Progenitor cell of endocrine pancreas (in vitro differentiated cells): ENCODE results near the gene SLC51A. TPM values are rescaled to one million over a fixed set of nuclear protein-coding genes. Genes with fewer than 3 reads are reported as not detected.

Experiments
- DNase-seq: peaks from one replicate; pipeline ENCODE4 v3.0.0; 2021; ENCODE audit warnings: low spot score; ENCODE audit not compliant: unreplicated experiment
- H3K27ac Mint-ChIP-seq: 2 replicates; pipeline ENCODE4 v1.8.0; 2021; ENCODE audit warnings: mild to moderate bottlenecking, moderate library complexity, mixed read lengths
- H3K27me3 Mint-ChIP-seq: 2 replicates; pipeline ENCODE4 v1.8.0; 2021; ENCODE audit warnings: mixed read lengths
- H3K36me3 Mint-ChIP-seq: 2 replicates; pipeline ENCODE4 v1.8.0; 2022; ENCODE audit warnings: mixed read lengths; ENCODE audit not compliant: insufficient read depth
- H3K4me1 Mint-ChIP-seq: 2 replicates; pipeline ENCODE4 v1.8.0; 2021; ENCODE audit warnings: low read depth, mixed read lengths
- H3K4me3 Mint-ChIP-seq: 2 replicates; pipeline ENCODE4 v1.8.0; 2021; ENCODE audit warnings: low read depth, mild to moderate bottlenecking, moderate library complexity, mixed read lengths
- H3K9me3 Mint-ChIP-seq: 2 replicates; pipeline ENCODE4 v1.8.0; 2021; ENCODE audit warnings: low read depth, mixed read lengths
- total RNA-seq: library from RNA; stranded (reverse); gene quantifications from 2 replicates; pipeline ENCODE4 v1.2.1, GENCODE V29; 2021
- TF ChIP-seq, protein P1 (sequence below): fragments of 200-600 bp; sonication (generic); IDR thresholded peaks from one replicate; pipeline ENCODE4 v1.5.0; 2021; ENCODE audit warnings: antibody characterized with exemption, mild to moderate bottlenecking; ENCODE audit not compliant: unreplicated experiment

Gene SLC51A
- total RNA-seq, 1 donor from 2014 or later, result 0.34 TPM

- no peaks in the 10 kb centered on the region for H3K4me1 Mint-ChIP-seq
- H3K4me3 Mint-ChIP-seq, result no peak overlapping the region
- no peak for DNase-seq
- H3K27ac Mint-ChIP-seq, result no peak overlapping the region
- H3K27me3 Mint-ChIP-seq, result no peaks in the 10 kb centered on the region
- H3K9me3 Mint-ChIP-seq, result no peaks in the 10 kb centered on the region
- no peaks in the 10 kb centered on the region for H3K36me3 Mint-ChIP-seq
- TF ChIP-seq, protein P1, sequence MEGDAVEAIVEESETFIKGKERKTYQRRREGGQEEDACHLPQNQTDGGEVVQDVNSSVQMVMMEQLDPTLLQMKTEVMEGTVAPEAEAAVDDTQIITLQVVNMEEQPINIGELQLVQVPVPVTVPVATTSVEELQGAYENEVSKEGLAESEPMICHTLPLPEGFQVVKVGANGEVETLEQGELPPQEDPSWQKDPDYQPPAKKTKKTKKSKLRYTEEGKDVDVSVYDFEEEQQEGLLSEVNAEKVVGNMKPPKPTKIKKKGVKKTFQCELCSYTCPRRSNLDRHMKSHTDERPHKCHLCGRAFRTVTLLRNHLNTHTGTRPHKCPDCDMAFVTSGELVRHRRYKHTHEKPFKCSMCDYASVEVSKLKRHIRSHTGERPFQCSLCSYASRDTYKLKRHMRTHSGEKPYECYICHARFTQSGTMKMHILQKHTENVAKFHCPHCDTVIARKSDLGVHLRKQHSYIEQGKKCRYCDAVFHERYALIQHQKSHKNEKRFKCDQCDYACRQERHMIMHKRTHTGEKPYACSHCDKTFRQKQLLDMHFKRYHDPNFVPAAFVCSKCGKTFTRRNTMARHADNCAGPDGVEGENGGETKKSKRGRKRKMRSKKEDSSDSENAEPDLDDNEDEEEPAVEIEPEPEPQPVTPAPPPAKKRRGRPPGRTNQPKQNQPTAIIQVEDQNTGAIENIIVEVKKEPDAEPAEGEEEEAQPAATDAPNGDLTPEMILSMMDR, result no peak
These were observed 29.4 kb upstream of the SLC51A start for GRCh38 chr3:196186651-196187573.

DNA sequence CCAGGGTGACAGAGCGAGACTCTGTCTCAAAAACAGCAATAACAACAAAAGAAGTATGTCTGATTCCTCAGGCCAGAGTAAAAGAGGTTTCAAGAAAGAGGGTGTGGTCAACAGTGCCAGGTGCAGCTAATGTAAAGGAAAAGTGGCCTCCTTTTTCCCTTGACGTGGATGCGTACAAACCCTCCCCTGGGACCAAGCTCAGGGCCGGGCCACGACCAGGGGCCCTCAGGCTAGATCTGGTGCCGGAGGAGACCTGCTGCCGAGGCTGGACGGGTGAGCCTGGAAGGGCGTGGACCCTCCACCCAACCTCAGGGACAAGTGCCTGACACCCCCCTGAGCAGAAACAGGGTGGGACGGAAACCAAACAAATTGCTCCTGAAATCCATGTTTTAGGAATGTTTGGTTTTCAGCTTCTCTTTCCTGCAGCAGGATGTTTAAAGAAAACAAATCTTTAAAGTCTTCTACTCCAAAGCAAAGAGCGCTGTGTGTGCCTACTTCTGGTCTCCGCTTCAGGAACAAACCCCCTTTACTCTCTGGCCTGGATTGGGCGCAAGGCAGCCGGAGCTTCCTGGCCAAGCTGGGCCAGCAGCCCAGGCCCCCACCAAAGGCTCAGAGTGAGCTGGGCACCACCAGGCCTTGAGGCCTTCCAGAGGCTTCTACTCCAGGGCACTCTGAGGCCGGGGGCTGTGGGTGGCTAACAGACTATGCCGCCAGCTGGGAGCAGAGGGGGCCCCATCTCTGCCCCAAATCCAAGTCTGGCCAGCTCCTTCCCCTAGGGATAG lies 26.6 kb upstream of the SLC51A start:
- H3K9me3 Mint-ChIP-seq, result no peaks in the 10 kb centered on the region
- no peak for DNase-seq
- H3K4me1 Mint-ChIP-seq, result no peaks in the 10 kb centered on the region
- no peak overlapping the region for H3K27ac Mint-ChIP-seq
- H3K4me3 Mint-ChIP-seq, result no peak overlapping the region
- TF ChIP-seq, protein P1, result no peak
- H3K36me3 Mint-ChIP-seq, result no peaks in the 10 kb centered on the region
- H3K27me3 Mint-ChIP-seq, result no peaks in the 10 kb centered on the region

DNA sequence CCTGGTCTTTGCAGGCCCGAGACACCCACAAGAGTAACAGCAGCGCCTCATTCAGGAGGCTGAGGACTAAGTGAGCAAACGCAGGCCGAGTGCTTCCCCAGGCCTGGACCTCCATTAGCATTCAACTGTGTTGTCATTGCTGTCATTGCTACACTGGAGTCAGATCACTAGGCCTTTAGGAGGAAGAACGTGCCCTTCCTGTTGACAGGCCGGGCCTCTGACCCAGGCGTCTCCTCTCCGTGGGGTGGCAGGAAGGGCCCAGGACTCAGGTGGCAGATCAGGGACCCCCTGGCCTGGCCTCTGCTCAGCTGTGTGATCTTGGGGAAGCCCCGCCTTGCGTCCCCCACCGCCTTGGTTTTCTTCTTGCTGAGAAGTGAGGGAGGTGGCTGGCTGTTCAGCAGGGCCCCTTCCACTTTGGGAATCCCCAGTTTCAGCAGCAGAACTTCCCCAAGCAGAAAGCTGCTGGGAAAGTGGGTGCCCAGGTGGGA lies 24.3 kb upstream of the SLC51A start:
- H3K4me1 Mint-ChIP-seq, result no peaks in the 10 kb centered on the region
- H3K36me3 Mint-ChIP-seq, result no peaks in the 10 kb centered on the region
- DNase-seq, result no peak
- no peak overlapping the region for H3K27ac Mint-ChIP-seq
- TF ChIP-seq, protein P1, result peak; percentile 12
- H3K9me3 Mint-ChIP-seq, result no peaks in the 10 kb centered on the region
- H3K27me3 Mint-ChIP-seq, result no peaks in the 10 kb centered on the region
- no peak overlapping the region for H3K4me3 Mint-ChIP-seq

- Mint-ChIP-seq H3K4me1 (no peaks in the 10 kb centered on the region), H3K27me3 (no peaks in the 10 kb centered on the region), H3K4me3 (no peak overlapping the region), H3K9me3 (no peaks in the 10 kb centered on the region), H3K27ac (no peak overlapping the region), H3K36me3 (no peaks in the 10 kb centered on the region)
- no peak for DNase-seq
- TF ChIP-seq, protein P1, result no peak
These were observed 23.7 kb upstream of the SLC51A start for GRCh38 chr3:196192524-196193051.

DNA sequence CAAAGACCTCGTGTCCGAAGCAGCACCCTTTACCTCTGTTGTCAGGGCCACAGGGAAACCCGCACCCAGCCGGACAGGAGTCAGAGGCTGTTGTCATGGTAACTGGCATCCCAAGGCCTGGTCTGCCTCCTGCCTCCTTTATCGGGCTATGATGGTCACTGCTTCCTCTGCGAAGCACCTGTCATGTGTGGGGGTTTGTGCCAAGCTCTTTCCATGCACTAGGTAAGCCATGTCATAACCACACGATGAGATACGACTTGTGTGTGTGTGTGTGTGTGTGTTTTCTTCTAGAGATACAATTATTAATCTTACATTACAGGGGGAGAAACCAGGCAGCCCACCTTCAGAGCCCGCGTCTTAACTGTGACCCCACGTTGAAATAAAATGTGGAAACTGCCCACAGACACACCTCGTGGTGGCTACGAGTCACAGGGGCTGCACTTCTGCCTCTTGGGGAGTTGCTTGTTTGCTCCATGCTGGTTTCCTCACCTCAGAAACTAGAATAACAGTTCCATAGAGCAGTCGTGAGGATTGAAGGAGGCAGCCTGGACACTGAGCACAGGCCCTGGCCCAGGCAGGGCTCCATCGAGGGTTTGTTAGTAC lies 23.1 kb upstream of the SLC51A start:
- Mint-ChIP-seq H3K4me1 (no peaks in the 10 kb centered on the region), H3K27me3 (no peaks in the 10 kb centered on the region), H3K27ac (no peak overlapping the region), H3K36me3 (no peaks in the 10 kb centered on the region), H3K9me3 (no peaks in the 10 kb centered on the region), H3K4me3 (no peak overlapping the region)
- DNase-seq, result no peak
- TF ChIP-seq, protein P1, result no peak
